ENCODE data around the gene UTF1.

Gene UTF1

GRCh38 chr10:133211141-133211830 is 18.7 kb upstream of the UTF1 start:
- H3K4me3 ChIP-seq (ENCODE audit: low read depth in 1 of 2, low read length in 1 of 2), result no peak overlapping the region
- H3K27me3 ChIP-seq, result no peaks in the 10 kb centered on the region
- no peaks in the 10 kb centered on the region for H3K4me1 ChIP-seq (ENCODE audit: control insufficient read depth in 1 of 2, insufficient read depth in 1 of 2, low read depth in 1 of 2, low read length in 1 of 2)
- no peaks in the 10 kb centered on the region for H3K36me3 ChIP-seq
- TF ChIP-seq CTCF (IDR thresholded peaks at IDR 0.05), result no peak
- no peaks in the 10 kb centered on the region for H3K9me3 ChIP-seq
- no peak overlapping the region for H3K27ac ChIP-seq

- no peaks in the 10 kb centered on the region for H3K9me3 ChIP-seq
- no peak overlapping the region for H3K27ac ChIP-seq
- H3K27me3 ChIP-seq, result no peaks in the 10 kb centered on the region
- H3K4me3 ChIP-seq (ENCODE audit: low read depth in 1 of 2, low read length in 1 of 2), result no peak overlapping the region
- H3K36me3 ChIP-seq, result no peaks in the 10 kb centered on the region
- no peak for TF ChIP-seq CTCF (IDR thresholded peaks at IDR 0.05)
- H3K4me1 ChIP-seq (ENCODE audit: control insufficient read depth in 1 of 2, insufficient read depth in 1 of 2, low read depth in 1 of 2, low read length in 1 of 2), result no peaks in the 10 kb centered on the region
Observed at GRCh38 chr10:133211959-133212852, 17.8 kb upstream of the UTF1 start.

GRCh38 chr10:133212853-133213494 is 17.0 kb upstream of the UTF1 start:
- Histone ChIP-seq H3K4me1 (ENCODE audit: control insufficient read depth in 1 of 2, insufficient read depth in 1 of 2, low read depth in 1 of 2, low read length in 1 of 2) (no peaks in the 10 kb centered on the region), H3K27ac (no peak overlapping the region), H3K9me3 (no peaks in the 10 kb centered on the region), H3K36me3 (no peaks in the 10 kb centered on the region), H3K27me3 (peaks cover 2% of the 10 kb centered on the region), H3K4me3 (ENCODE audit: low read depth in 1 of 2, low read length in 1 of 2) (no peak overlapping the region)
- no peak for TF ChIP-seq CTCF (IDR thresholded peaks at IDR 0.05)

- H3K4me1 ChIP-seq (ENCODE audit: control insufficient read depth in 1 of 2, insufficient read depth in 1 of 2, low read depth in 1 of 2, low read length in 1 of 2), result no peaks in the 10 kb centered on the region
- H3K9me3 ChIP-seq, result no peaks in the 10 kb centered on the region
- no peak overlapping the region for H3K4me3 ChIP-seq (ENCODE audit: low read depth in 1 of 2, low read length in 1 of 2)
- H3K27ac ChIP-seq, result no peak overlapping the region
- peaks cover 10% of the 10 kb centered on the region for H3K27me3 ChIP-seq
- TF ChIP-seq CTCF (IDR thresholded peaks at IDR 0.05), result no peak
- H3K36me3 ChIP-seq, result no peaks in the 10 kb centered on the region
Observed at GRCh38 chr10:133213641-133214467, 16.2 kb upstream of the UTF1 start.

All from neutrophil (primary cell).